ENCODE results near the gene NXNL1.

The NXNL1 gene

DNA sequence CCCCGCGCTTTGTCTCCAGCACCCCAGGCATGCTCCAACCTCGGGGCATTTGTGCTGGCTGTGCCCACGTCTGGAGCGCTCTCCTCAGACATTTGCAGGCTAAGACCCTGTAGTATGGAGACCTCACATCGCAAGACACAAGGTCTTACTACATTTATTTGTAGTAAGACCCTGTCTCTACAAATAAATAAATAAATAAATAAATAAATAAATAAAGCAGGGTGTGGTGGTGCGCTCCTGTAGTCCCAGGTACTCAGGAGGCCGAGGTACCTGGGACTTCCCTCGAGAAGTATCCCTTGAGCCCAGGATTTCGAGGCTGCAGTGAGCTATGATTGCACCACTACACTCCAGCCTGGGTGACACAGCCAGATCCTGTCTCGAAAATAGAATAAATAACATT is 4.6 kb downstream of the NXNL1 start:
- no peak for DNase-seq (ENCODE audit: low read depth, low spot score)

DNA sequence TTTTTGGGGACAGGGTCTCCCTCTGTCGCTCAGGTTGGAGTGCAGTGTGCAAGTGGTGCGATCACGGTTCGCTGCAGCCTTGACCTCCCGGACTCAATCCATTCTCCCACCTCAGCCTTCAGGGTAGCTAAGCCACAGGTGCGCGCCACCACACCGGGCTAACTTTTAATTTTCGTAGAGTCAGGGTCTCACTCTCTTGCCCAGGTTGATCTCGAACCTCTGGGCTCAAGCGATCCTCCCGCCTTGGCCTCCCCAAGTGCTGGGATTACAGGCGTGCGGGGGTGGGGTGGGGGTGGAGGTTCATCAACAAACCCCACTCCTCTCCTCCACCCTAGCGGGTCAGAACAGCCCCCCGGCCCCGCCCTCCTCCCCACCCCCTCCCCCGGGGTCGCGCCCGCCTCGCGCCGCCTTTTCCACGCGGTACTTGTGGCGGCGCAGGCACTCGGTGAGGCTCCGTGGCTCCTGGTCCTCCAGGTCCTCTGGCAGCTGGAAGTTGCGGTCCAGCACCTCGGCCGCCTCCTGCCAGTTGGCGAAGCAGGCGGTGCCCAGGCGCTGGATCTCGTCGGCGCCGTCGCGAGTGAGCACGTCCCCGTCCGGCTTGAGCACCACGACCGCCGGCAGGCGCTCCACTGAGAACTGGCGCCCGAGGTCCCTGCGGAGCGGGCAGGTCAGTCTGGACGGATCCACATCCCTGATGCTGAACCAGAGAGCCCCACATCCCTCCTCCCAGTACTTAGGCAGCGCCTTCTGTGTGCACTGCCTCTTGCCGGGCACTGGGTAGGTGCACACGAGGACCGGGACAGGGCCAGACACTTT is 5.2 kb downstream of the NXNL1 start:
- no peak for DNase-seq (ENCODE audit: low read depth, low spot score)

DNA sequence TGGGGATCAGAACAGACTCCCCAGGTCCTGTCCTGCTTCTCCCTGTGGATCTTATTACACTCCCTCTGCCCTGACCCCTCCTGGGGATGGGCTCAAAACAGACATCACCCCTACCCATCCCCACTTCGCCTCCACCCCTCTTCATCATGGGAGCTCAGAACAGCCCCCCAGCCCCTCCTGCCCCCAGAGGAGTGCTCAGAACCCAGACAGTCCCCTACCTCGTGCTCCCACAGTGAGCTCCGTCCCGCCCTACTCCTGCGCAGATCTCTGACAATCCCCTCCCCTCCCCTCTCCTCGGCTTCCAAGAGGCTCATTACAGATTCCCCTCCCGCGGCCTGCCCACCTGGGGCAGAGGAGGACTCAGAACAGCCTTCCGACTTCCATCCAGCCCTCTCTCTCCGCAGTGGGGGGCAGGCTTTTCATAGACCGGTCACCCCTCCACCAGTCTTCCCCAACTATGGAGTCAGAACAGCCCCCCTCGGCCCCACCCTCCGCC is 6.1 kb downstream of the NXNL1 start:
- no peak for DNase-seq (ENCODE audit: low read depth, low spot score)

DNA sequence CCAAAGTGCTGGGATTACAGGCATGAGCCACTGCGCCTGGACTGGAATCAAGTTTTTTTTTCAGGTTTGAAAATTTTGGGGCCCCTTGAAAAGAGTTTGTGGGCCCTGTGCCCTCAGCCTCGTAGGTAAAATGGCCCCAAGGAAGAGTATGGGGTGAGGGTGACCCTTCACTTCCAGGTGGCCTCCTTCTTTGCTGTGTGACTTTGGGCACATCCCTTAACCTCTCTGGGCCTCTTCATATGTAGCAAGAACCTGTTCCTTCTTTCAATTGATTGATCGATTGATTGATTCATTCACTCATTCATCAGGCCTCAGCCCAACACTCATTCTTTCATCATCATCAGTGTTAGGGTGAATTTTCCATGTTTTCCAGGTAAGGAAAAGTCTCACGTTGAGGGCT is 8.9 kb downstream of the NXNL1 start:
- DNase-seq (ENCODE audit: low read depth, low spot score) = no peak

DNA sequence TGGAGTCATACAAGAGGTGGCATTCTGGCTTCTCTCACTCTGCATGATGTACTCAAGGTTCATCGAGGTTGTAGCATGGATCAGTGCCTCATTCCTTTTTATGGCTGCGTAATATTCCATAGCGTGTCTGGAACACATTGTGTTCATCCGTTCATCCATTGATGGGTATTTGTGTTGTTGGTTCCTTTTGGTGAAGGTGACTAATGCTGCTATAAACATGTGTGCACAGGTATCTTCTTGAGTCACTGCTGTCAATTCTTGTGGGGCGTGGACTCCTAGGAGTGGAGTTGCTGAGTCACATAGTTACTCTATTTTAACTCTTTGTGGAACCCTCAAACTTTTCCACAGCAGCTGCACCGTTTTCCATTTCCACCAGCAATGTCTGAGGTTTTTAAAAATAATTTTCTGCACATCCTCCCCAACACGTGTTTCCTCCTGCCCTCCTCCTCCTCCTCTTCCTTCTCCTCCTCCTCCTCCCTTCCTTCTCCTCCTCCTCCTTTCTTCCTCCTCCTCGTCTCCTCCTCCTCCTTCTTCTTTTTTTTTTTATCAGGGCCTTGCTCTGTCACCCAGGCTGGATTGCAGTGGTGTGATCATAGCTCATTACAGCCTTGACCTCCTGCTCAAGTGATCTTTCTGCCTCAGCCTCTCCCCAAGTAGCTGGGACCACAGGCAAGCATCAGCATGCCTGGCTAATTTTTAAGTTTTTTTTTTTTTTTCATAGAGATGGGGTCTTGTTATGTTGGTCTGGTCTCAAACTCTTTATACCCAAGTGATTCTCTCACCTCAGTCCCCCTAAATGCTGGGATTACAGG is 10.3 kb downstream of the NXNL1 start:
- no peak for DNase-seq (ENCODE audit: low read depth, low spot score)

DNA sequence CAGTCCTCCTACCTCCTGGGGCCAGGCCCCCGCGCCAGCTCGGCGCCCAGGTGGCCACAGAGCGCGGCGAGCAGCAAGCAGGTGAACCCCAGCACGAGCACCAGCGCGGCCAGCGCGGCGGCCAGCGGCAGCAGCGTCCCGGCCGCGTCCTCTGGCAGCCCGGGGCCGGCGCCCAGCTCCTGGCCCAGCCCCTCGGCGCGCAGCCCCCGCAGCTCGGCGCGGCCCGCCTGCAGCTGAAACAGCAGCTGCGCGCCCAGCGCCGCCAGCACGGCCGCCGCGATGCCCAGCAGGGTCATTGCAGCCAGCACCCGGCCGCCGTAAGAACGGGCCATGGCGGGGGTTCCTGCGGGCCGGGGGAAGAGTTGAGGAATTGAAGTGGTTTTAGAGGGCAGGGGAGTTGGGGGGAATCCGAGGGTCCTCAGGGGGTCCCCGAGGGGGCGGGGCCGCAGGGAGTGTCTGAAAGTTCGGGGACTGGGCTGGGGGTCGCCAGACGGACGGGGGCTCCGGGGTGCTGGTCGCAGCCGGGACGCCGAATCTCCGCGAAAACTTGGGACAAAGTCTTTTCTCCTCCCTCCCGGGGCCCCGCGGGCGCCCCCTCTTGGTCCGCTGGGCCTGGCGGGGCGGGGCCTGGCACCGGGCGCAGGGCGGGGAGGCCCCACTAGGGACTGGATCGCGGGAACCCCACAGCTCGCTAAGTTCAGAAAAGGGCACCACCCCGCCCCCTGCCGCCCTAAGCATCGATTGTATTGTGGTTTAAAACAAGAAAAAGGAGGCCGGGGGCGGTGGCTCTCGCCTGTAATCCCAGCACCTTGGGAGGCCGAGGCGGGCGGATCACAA is 12.4 kb downstream of the NXNL1 start, which contains the start of gene TMEM221:
Gene TMEM221, minus strand, starts transcription at position 538 of the 837 bp plus-strand sequence. Its CDS starts 206 bp downstream, at position 332.
- DNase-seq (ENCODE audit: low read depth, low spot score) = no peak

DNA sequence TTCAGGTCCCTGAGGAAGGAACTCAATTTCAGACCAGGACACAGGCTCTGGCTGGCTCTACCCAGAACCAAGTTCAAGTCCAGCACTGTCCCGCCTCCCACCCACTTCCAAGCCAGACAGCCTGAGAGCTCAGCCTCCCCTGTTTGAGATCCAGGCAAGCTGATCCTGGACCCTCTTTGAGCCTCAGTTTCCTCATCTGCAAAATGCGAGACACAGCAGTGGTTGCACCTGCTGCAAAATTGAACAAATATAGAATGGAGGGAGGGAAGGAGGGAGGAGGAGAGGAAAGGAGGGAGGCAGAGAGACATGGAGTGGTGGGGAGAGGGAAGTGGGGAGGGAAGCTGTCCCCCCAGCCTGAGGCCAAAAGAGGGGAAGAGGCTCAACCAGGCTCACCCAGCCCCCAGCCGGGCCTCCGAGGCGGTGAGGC is 13.0 kb downstream of the NXNL1 start:
- no peak for DNase-seq (ENCODE audit: low read depth, low spot score)

DNA sequence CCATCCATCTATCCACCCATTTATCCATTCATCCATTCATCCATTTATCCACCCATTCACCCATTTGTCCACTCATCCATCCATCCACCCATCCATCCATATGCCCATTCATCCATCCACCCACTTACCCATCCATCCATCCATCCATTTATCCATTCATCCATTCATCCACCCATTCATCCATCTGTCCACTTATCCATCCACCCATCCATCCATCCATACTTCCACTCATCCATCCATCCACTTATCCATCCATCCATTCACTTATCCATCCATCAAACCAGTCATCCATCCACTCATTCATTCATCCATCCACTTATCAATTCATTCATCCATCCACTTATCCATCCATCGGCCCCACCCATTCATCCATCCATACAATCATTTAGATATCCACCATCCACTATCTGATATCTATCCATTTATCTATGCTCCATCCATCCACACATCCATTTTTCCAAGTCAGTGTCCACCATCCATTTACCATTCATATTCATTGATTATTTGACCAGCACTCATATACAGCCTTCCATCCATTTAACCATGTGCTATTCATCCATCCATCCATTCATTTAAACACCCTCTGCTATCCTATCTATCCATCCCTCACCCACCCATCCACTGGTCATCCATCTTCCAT is 15.1 kb downstream of the NXNL1 start:
- no peak for DNase-seq (ENCODE audit: low read depth, low spot score)

DNA sequence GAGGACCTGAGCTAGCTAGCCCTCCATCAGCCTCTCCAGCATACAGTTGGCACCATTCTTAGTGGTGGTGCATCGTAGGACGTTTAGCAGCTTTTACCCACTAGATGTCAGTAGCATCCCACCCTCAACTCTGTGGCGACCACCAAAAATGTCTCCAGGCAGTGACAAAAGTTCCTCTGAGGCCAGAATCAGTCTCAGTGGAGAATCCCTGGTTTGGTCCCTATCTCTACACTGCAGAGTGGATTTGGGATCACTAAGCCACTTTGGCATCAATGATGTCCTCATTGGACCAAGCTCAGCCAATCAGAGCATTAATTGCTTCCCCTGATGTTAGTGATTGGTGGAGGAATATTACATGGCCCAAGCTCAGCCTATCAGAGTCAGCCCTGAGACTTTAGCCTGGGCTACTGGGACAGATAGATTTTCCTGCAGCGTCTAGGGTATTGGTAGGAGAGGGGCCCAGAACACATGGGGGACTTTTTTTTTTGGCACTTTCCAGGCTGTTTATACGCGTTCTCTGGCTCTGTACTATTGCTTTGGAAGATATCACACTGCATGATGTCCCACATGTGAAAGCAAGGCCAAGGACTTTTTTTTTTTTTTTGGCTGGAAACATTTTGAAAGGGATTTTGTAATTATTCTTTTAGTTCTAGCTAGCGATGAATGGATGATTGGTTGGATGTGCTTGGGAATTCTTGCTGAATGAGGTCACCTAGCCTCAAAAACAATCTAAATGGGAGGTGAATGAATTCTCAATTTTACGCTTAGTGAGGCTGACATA is 19.3 kb downstream of the NXNL1 start:
- DNase-seq (ENCODE audit: low read depth, low spot score) = no peak

DNA sequence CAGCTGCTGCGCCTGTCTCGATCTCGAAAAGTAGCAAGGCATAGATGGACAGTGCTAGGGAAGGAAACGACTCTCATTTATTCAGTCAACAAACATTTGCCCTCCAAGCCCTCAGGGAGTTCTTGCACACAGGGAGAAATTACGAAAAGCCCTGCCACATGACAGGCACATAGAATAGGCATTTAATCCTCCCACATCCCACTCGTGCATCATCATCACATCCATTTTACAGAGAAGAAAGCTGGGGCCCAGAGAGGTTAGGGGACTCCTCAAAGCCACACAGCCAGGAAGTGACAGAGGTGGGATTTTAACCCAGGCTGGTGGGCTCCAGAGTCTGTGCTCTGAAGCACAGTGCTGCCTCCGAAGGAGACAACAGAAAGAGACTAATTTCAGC is 23.9 kb downstream of the NXNL1 start:
- no peak for DNase-seq (ENCODE audit: low read depth, low spot score)

DNA sequence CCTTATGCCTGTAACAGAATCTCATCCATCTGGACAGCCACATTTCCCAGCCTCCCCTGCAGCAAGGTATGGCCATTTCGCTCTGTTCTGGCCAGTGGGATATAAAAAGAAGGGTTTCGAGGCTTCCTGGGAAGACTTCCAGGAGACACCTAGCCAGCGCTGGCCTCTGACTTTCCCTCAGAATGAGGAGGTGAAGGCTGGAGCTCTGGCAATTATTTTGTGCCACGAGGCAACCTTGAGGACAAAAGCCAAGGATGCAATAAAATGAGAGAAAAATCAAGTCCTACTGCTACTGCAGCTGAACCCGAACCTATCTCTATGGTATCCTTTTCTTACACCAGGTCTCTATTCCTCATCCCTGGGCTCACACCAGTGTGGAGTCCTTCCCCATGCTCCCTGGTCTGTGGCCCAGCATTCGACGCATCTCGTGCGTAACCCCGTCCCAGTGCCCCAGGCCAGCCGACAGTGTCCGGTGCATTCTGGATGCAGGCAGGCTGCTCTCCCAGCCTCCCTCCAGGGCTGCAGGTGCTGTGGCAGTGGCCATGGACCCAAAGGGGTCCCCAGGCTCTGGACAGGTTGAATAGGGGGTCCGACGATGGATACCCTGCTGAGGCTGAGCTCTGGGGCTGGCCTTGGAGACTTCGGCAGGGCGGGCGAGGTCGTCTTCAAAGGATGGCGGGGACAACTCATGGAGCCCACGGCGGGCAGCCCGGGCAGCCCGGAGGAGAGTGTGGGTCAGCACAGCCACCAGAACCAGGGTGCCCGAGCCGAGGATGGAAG is 24.4 kb downstream of the NXNL1 start:
- DNase-seq (ENCODE audit: low read depth, low spot score) = no peak

DNA sequence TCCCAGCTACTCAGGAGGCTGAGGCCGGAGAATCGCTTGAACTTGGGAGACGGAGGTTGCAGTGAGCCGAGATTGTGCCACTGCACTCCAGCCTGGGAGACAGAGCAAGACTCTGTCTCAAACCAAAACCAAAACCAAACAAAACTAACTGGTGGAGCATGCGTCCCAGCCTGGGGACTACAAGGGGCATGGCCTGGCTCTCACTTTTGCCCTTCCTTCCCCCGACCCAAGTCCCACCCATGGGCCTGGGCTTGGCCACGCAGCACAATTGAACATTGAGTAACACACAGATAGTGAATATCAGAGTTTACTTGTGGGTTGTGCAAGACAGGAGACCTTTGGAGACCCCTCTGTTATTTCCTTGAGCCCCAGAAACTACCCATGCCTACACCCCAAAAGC is 25.5 kb downstream of the NXNL1 start:
- DNase-seq (ENCODE audit: low read depth, low spot score) = no peak

DNA sequence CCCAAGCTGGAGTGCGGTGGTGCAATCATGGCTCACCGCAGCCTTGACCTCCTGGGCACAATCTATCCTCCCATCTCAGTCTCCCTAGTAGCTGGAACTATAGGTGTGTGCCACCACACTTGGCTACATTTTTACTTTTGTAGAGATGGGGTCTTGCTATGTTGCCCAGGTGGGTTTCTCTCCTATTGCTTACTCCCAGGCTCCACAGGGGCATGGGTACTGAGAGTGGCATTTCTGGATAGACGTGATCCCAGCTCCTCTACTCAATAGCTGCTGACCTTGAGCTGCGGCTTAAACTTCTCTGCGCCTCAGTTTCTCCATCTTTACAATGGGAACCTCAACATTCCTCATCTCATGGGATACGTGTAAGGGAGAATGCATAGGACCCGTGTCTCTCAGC is 29.3 kb downstream of the NXNL1 start:
- no peak for DNase-seq (ENCODE audit: low read depth, low spot score)

DNA sequence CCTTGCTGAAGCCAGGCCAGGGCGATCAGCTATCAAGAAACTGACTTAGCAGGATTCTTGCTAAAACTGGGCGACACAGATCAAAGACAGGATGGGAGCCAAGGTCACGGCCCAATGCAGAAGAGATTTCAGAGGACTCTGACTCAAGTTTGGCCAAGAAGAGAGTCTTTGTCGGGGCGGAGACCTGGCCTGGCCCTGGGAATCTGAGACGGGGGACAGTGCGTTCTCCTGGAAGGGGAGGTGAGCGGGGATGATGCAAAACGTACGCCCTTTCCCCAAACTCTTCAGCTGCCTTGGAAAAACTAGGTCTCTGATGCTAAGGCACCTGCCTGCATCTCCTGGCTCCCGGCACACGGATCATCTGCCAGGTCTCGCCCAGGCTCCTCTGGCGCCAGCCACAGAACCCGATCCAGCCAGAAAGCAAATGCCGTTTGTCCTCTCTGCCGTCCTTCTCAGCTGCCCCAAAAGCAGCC is 31.0 kb downstream of the NXNL1 start:
- DNase-seq (ENCODE audit: low read depth, low spot score) = no peak

DNA sequence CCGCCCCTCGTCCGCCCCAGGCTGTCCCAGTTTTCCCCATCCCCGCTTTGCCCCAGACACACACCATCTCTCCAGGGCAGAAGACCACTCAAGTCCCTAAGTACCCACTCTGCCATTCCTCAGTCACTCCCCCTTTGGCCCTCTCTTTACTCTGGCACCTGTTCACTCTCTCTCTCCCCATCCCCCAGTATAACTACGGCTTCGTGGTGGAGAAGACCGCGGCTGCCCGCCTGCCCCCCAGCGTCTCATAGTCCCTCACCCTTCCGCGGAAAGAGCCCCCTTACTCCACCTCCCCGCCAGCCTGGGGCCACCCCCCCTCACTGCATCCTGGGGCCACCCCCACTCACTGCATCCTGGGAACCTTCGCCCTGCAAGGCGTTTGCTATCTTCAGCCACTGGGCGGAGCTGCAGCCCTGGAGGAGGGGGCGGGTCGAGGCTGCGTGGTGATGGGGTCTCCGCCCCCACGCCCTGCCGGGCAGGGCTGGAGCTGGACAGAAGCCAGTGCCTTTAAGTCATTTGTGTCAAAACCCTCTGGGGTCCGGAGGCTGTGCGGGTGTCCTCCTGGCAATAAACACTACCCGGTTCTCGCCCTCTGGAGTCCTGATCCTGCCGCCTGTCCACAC is 35.9 kb downstream of the NXNL1 start:
- no peak for DNase-seq (ENCODE audit: low read depth, low spot score)

DNA sequence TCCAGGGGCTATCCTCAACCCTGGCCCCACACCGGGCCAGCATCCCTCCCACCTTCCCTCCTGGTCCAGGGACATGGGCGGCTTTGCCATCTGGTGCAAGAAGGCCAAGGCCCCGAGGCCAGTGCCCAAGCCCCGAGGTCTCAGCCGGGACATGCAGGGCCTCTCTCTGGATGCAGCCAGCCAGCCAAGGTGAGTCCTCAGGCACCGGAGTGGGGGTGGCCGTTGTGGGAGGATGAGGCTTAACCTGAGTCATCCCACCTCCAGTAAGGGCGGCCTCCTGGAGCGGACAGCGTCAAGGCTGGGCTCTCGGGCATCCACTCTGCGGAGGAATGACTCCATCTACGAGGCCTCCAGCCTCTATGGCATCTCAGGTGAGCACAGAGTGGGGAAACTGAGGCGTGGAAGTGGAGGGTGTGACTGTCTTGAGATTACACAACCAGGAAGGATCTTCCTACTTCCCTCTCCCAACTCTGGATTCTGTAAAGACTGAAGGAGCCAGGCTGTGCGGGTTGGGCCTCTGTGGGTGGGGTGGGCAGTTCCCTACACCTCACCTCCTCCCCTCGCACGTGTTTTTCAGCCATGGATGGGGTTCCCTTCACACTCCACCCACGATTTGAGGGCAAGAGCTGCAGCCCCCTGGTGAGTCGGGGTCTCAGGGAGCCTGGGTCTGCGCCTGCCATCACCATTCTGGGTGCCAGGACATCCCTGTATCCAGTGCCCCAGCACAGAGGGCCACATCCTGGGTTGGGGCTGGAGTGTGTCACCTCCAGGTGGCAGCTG is 37.1 kb downstream of the NXNL1 start:
- DNase-seq (ENCODE audit: low read depth, low spot score) = no peak

DNA sequence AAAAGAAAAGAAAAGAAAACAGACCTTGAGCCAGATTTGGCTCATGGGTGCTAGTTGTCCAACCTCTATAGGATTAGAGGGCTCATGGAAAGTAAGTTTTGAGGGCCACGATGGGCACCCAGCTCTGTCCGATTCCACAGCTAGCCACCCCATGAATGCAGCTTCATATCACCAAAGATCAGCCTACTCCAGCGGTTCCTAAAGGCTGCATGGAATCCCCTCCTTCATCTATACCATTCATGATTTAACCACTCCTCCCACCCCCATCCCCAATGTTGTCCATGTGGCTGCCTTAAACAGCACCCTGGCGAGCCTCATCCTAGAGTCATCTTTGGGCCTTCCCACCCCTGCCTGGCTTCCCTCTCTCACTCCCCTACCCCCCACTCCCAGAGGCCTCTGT is 38.8 kb downstream of the NXNL1 start:
- no peak for DNase-seq (ENCODE audit: low read depth, low spot score)

DNA sequence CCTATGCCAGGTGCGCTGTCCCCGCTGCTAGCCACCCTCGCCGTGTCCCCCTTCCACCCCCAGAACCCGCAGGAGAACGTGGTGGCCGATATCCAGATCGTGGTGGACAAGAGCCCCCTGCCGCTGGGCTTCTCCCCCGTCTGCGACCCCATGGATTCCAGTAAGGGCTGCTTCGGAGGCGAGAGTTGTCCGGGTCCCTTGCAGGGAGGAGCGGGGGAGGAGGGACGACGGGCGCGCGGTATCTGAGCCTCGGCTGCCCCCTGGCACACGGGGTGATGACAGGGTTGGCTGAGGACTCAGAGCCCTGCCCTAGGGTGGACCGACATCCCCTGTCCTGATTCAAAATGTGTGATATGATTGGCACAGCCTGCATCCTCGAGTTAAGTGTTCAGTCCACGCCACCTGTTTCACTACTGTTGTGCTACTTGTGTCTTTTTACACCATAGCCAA is 40.2 kb downstream of the NXNL1 start:
- no peak for DNase-seq (ENCODE audit: low read depth, low spot score)
